HepG2 (cell line): ENCODE data around the gene DENND2D. TPM values are rescaled to one million over a fixed set of nuclear protein-coding genes. Genes with fewer than 3 reads are reported as not detected.

Experiments used
- ATF7 ChIP-seq, 2 experiments: fragments of 450-650 bp in 1 of 2; sonication (generic) in 1 of 2; formaldehyde crosslinking in 1 of 2; IDR thresholded peaks; 2 replicates each; pipeline versions ENCODE4 v1.4.0 to v1.6.1; 2016 to 2020; ENCODE audit warnings: antibody characterized with exemption in 1 of 2, mild to moderate bottlenecking in 1 of 2, missing genetic modification reagents in 1 of 2
- ATM ChIP-seq: fragments of 450-650 bp; IDR thresholded peaks from 2 replicates; pipeline ENCODE4 v1.7.1; 2017; ENCODE audit warnings: mild to moderate bottlenecking, borderline replicate concordance
- CBX5 ChIP-seq: sonication (generic); formaldehyde crosslinking; IDR thresholded peaks from 2 replicates; pipeline ENCODE4 v1.4.0; 2020; ENCODE audit warnings: missing genetic modification reagents, borderline replicate concordance
- EEA1 ChIP-seq: sonication (generic); formaldehyde crosslinking; IDR thresholded peaks from 2 replicates; pipeline ENCODE4 v1.5.1; 2020; ENCODE audit warnings: mild to moderate bottlenecking, missing genetic modification reagents, borderline replicate concordance
- KDM1A ChIP-seq: IDR thresholded peaks from 2 replicates; pipeline ENCODE4 v1.6.1; 2016; ENCODE audit warnings: missing compliant biosample characterization
- MIER2 ChIP-seq: IDR thresholded peaks from 2 replicates; pipeline ENCODE4 v1.6.1; 2016; ENCODE audit warnings: missing biosample characterization, missing genetic modification reagents
- NR2F2 ChIP-seq: IDR thresholded peaks from 2 replicates; pipeline ENCODE4 v1.6.1; 2012; ENCODE audit warnings: low read depth, inconsistent platforms, borderline replicate concordance
- PLRG1 ChIP-seq: fragments of 450-650 bp; conservative IDR thresholded peaks from 2 replicates; pipeline ENCODE4 v1.6.1; 2016
- TCF7 ChIP-seq: sonication (generic); IDR thresholded peaks from 2 replicates; pipeline ENCODE4 v1.6.1; 2016; ENCODE audit warnings: antibody characterized with exemption, low read depth
- TEAD3 ChIP-seq: optimal IDR thresholded peaks from 2 replicates; pipeline ENCODE3; 2016; ENCODE audit warnings: borderline replicate concordance
- ZNF121 ChIP-seq: sonication (generic); formaldehyde crosslinking; IDR thresholded peaks from 2 replicates; pipeline ENCODE4 v1.5.0; 2020; ENCODE audit warnings: mild to moderate bottlenecking, missing genetic modification reagents
- ZNF253 ChIP-seq: sonication (generic); formaldehyde crosslinking; IDR thresholded peaks from 2 replicates; pipeline ENCODE4 v1.8.0; 2022; ENCODE audit warnings: mild to moderate bottlenecking, missing genetic modification reagents, borderline replicate concordance
- ZNF263 ChIP-seq: sonication (generic); formaldehyde crosslinking; IDR thresholded peaks from 2 replicates; pipeline ENCODE4 v1.4.0; 2020; ENCODE audit warnings: missing genetic modification reagents
- ZNF326 ChIP-seq: sonication (generic); formaldehyde crosslinking; IDR thresholded peaks from 2 replicates; pipeline ENCODE4 v1.4.0; 2020; ENCODE audit warnings: missing genetic modification reagents, borderline replicate concordance
- ZNF343 ChIP-seq: sonication (generic); formaldehyde crosslinking; IDR thresholded peaks from 2 replicates; pipeline ENCODE4 v1.4.0; 2020; ENCODE audit warnings: mild to moderate bottlenecking, missing genetic modification reagents
- ZNF619 ChIP-seq: sonication (generic); formaldehyde crosslinking; IDR thresholded peaks from 2 replicates; pipeline ENCODE4 v1.4.0; 2020; ENCODE audit warnings: mild to moderate bottlenecking, missing genetic modification reagents
- ZNF75D ChIP-seq: sonication (generic); formaldehyde crosslinking; IDR thresholded peaks from 2 replicates; pipeline ENCODE4 v1.8.1; 2023; ENCODE audit warnings: missing genetic modification reagents, mild to moderate bottlenecking, borderline replicate concordance
- ZNF891 ChIP-seq: sonication (generic); formaldehyde crosslinking; IDR thresholded peaks from 2 replicates; pipeline ENCODE4 v1.5.0; 2020; ENCODE audit warnings: mild to moderate bottlenecking, missing genetic modification reagents
- polyA plus RNA-seq, 8 experiments: library from polyadenylated mRNA; depleted of rRNA in 3 of 8; stranded (reverse) in 7 of 8; unstranded in 1 of 8; fragments of >200 nt; fragmentation: Illumina TruSeq in 4 of 8; extraction: Trizol in 4 of 8; gene quantifications; 2 replicates each; pipeline versions ENCODE4 v1.2.1 to v1.2.3, GENCODE V29; 2011 to 2016; ENCODE audit warnings: low read depth in 4 of 8, missing spikeins in 1 of 8, mixed read lengths in 1 of 8; ENCODE audit not compliant: insufficient read depth in 1 of 8
- total RNA-seq, 5 experiments: library from RNA; depleted of rRNA; stranded (reverse); fragments of >200 nt; fragmentation: Illumina TruSeq; extraction: Trizol; gene quantifications; 2 replicates each; pipeline ENCODE4 v1.2.3, GENCODE V29; 2016; ENCODE audit warnings: low read depth in 1 of 5
- TF ChIP-seq, protein P1 (sequence below): sonication (generic); formaldehyde crosslinking; conservative IDR thresholded peaks from 2 replicates; pipeline ENCODE4 v1.4.0; 2020; ENCODE audit warnings: missing genetic modification reagents
- TF ChIP-seq, protein P2 (sequence below): IDR thresholded peaks from 2 replicates; pipeline ENCODE4 v1.6.1; 2018; ENCODE audit warnings: missing genetic modification reagents
- TF ChIP-seq, protein P3 (sequence below): sonication (generic); formaldehyde crosslinking; conservative IDR thresholded peaks from 2 replicates; pipeline ENCODE4 v1.4.0; 2020; ENCODE audit warnings: mild to moderate bottlenecking, missing genetic modification reagents, moderate library complexity
- TF ChIP-seq, protein P4 (sequence below): sonication (generic); formaldehyde crosslinking; IDR thresholded peaks from 2 replicates; pipeline ENCODE4 v1.5.0; 2020; ENCODE audit warnings: missing genetic modification reagents

Gene DENND2D
- total and polyA plus RNA-seq, 2 of the 13 experiments (the other 11 are each of a cell fraction or from before 2014, with no cell fraction given): 0.04 TPM; not detected in 1

DNA sequence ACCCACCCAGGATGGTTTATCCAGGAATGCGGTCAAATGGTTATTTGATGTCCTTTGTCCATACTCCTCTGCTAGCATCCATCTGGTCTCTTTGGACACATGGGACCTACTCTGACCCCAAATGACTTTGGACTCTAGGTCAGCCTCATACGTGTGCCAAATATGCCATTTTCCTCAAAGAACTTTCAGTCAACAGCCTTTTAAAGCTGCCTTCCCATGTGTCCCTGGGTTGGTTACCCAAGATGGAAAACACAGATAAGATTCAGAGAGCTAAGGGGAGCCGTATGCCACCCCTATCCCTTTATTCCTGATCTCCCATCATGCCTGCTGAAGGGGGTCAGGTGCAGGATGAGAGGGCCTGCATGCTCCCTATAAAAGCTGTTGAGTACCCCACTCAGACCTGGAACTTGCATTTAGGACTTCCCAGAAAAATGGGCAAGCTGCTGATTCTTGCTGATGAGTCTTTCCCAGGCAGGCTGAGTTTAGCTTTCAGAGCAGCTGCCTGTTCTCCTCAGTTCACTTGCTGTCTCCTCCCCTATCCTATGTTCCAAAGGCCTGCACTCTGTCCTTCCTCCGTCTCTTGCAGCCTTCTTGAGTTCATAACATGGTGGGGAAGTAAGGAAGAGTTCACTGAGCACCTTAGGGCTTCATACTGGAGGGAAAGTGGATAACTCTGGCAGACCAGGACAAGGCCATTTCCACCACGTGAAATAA is 46.8 kb upstream of the DENND2D start (continued):
- TF ChIP-seq ZNF75D (no peak), MIER2 (CRISPR knock-in tag) (no peak), ZNF121 (CRISPR knock-in tag) (no peak), ZNF326 (CRISPR knock-in tag) (no peak), ZNF263 (CRISPR knock-in tag) (no peak), ZNF253 (CRISPR knock-in tag) (no peak), TEAD3 (peak; percentile 70), PLRG1 (no peak), TCF7 (peak; percentile 33; the same call in 1 of the 2 replicates), KDM1A (CRISPR knock-in tag) (no peak), CBX5 (no peak), ZNF619 (no peak), ZNF891 (CRISPR knock-in tag) (no peak), ATF7 (IDR thresholded peaks at IDR 0.05) (no peak), ATF7 (CRISPR knock-in tag; IDR thresholded peaks at IDR 0.05) (no peak), ZNF343 (CRISPR knock-in tag) (no peak), EEA1 (CRISPR knock-in tag) (no peak), ATM (no peak), NR2F2 (peak; percentile 43; the same call in 1 of the 2 replicates)
- TF ChIP-seq, protein P1, sequence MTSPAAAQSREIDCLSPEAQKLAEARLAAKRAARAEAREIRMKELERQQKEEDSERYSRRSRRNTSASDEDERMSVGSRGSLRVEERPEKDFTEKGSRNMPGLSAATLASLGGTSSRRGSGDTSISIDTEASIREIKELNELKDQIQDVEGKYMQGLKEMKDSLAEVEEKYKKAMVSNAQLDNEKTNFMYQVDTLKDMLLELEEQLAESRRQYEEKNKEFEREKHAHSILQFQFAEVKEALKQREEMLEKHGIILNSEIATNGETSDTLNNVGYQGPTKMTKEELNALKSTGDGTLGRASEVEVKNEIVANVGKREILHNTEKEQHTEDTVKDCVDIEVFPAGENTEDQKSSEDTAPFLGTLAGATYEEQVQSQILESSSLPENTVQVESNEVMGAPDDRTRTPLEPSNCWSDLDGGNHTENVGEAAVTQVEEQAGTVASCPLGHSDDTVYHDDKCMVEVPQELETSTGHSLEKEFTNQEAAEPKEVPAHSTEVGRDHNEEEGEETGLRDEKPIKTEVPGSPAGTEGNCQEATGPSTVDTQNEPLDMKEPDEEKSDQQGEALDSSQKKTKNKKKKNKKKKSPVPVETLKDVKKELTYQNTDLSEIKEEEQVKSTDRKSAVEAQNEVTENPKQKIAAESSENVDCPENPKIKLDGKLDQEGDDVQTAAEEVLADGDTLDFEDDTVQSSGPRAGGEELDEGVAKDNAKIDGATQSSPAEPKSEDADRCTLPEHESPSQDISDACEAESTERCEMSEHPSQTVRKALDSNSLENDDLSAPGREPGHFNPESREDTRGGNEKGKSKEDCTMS (CRISPR knock-in tag): no peak
- TF ChIP-seq, protein P2, sequence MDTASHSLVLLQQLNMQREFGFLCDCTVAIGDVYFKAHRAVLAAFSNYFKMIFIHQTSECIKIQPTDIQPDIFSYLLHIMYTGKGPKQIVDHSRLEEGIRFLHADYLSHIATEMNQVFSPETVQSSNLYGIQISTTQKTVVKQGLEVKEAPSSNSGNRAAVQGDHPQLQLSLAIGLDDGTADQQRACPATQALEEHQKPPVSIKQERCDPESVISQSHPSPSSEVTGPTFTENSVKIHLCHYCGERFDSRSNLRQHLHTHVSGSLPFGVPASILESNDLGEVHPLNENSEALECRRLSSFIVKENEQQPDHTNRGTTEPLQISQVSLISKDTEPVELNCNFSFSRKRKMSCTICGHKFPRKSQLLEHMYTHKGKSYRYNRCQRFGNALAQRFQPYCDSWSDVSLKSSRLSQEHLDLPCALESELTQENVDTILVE (CRISPR knock-in tag): no peak
- TF ChIP-seq, protein P3, sequence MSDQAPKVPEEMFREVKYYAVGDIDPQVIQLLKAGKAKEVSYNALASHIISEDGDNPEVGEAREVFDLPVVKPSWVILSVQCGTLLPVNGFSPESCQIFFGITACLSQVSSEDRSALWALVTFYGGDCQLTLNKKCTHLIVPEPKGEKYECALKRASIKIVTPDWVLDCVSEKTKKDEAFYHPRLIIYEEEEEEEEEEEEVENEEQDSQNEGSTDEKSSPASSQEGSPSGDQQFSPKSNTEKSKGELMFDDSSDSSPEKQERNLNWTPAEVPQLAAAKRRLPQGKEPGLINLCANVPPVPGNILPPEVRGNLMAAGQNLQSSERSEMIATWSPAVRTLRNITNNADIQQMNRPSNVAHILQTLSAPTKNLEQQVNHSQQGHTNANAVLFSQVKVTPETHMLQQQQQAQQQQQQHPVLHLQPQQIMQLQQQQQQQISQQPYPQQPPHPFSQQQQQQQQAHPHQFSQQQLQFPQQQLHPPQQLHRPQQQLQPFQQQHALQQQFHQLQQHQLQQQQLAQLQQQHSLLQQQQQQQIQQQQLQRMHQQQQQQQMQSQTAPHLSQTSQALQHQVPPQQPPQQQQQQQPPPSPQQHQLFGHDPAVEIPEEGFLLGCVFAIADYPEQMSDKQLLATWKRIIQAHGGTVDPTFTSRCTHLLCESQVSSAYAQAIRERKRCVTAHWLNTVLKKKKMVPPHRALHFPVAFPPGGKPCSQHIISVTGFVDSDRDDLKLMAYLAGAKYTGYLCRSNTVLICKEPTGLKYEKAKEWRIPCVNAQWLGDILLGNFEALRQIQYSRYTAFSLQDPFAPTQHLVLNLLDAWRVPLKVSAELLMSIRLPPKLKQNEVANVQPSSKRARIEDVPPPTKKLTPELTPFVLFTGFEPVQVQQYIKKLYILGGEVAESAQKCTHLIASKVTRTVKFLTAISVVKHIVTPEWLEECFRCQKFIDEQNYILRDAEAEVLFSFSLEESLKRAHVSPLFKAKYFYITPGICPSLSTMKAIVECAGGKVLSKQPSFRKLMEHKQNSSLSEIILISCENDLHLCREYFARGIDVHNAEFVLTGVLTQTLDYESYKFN: peak; percentile 77
- TF ChIP-seq, protein P4, sequence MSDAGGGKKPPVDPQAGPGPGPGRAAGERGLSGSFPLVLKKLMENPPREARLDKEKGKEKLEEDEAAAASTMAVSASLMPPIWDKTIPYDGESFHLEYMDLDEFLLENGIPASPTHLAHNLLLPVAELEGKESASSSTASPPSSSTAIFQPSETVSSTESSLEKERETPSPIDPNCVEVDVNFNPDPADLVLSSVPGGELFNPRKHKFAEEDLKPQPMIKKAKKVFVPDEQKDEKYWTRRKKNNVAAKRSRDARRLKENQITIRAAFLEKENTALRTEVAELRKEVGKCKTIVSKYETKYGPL (CRISPR knock-in tag): no peak
